GM18526 (cell line): ENCODE measurements around the gene TRIM47.

ENCODE experiments used
- POLR2A ChIP-seq: IDR thresholded peaks from 3 replicates; pipeline ENCODE4 v1.6.1; 2011; ENCODE audit not compliant: insufficient read length; ENCODE audit errors: extremely low read depth

The TRIM47 gene

DNA sequence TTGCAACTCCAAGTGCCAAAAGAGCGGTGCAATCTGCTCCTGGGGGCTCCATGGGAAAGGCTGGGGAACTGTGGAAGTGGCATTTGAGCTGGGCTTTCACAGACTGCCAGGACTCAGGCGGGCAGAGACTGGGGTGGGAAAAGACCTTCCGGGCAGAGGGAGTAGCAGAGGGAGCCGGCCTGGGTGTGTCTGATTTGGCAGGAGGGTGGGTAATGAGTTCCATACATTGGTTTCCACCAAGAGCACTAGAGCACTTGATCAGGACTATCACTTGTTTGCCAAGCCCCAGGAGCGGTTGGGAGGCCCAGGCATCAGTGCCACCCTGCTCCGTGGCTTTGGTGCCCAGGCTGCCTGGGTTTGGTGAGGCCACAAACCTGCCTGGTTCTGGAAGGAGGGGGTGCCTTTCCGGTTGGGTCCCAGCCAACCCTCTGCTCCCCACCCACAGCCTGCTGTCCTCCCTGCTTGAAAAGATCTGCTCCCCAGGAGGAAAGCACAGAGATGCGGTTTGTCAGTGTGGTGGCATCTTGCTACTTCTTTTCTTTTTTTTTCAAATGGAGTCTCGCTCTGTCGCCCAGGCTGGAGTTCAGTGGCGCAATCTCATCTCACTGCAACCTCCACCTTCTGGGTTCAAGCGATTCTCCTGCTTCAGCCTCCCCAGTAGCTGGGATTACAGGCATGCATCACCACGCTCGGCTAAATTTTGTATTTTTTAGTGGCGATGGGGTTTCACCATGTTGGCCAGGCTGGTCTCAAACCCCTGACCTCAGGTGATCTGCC, 3.5 kb upstream of the TRIM47 start:
- TF ChIP-seq POLR2A: no peak

DNA sequence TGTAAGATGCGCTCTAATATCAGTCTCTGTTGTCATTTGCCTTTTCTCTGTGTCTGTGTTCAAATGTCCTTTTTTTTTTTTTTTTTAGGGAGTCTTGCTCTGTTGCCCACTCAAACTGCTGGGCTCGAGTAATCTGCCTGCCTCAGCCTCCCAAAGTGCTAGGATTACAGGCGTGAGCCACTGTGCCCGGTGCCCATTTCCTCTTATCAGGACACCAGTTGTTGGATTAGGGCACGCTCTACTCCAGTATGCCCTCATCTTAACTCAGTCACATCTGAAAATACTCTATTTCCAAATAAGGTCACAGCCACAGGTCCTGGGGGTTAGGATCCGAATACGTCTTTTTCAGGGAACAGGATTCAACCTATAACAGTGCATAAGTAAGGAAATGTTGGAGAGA, 1.9 kb upstream of the TRIM47 start:
- TF ChIP-seq POLR2A: no peak

DNA sequence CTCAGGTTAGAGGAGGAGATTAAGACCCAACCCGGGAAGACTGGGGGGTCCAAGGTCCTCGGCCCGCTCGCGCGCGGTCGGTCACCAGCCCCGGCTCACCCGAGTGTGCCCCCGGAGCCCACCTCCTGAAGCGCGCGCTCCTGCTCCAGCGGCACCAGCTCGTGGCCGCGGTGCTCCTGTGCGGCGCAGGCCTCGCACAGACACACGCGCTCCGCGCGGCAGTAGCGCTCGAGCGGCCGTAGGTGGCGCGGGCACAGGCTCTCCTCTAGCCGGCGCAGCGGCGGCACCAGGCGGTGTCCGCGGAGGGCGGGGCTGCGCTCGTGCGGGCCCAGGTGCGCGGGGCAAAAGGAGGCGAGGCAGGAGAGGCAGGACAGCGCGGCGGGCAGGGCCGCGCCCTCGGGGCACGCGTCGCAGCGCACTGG, 618 bp downstream of the TRIM47 start:
- peak; percentile 14 for TF ChIP-seq POLR2A

DNA sequence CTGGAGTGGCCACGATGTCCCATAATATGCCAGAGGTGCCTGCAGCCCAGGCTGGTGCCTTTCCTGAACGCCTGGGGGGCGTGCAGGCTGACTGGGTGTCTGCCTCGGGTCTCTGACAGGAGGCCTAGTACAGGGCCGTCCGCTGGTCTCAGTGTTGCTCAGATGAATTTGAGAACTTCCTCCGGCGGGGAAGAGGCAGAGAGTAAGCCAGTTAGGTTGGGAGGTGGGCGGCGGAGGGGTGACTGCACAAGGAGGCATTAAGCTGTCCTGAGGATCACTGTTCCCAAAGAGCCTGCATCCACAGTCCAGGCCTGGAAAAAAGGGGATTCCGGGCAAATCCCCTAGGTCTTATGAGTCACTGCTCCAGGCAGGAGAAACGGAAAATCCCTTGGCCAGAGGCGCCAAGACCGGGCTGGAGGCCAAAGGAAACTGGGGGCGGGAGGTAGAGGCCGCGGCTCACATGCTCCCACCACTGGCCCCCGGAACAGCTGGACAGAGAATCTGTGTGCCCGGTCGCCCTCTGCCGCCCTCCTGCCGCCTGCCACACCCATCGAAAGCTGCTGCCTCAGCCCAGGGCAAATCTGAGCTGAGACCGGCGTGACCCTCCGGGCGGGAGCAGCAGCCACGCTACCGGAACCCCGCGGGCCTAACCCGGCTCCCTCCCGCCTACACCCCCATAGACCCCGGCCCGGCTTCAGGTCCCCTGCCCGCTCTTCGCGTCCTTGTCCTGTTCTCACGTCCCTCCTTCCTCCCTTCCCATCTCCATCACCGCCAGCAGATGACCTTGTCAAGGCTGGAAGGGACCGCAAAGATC, 1.2 kb downstream of the TRIM47 start:
- no peak for TF ChIP-seq POLR2A

DNA sequence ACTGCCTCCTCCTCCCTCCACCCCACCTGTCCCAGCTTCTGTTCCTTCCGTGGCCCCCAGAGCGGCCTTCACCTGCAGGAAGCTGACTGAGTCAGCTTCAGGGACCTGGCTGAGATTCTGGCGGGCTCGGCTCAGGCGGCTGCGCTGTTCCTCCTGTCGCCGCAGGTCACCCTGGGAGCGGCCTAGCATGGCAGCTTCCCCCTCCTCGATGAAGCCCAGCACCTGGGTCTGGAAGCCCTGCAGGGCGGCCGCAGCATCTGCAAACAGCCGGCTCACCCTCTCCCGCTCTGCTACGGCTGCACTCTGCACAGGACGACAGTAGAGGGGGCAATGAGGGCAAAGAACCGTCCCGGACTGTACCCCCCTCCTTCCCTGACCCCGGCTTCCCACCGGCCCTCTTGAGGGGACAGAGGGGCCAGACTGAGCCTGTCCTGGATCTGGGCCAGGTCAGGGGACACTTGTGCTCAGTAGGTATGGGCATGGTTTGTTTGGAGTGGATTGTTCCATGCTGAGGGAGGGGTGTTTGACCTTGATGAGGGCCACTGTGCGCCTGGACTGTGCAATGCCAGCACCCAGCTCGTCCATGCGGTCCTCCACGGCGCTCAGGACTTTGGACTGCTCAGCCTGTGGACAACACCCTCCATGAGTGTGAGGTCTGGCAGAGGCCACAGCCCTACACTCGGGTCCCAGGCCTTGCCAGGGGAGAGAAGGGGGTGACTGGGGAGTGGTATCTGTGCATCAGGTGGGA, 2.0 kb downstream of the TRIM47 start:
- peak; percentile 23 for TF ChIP-seq POLR2A

DNA sequence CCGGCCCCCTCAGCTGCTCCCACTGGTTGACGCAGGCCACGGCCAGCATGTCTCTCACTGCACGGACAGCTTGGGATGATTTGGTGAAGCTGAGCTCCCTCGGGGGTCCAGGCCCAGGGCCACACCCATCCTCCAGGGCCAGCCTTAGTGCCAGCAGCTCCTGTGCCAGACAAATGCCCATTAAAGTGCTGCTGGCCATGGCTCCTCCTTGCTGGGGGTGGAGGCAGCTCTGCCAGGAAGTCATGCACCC, 2.5 kb downstream of the TRIM47 start:
- TF ChIP-seq POLR2A: no peak

DNA sequence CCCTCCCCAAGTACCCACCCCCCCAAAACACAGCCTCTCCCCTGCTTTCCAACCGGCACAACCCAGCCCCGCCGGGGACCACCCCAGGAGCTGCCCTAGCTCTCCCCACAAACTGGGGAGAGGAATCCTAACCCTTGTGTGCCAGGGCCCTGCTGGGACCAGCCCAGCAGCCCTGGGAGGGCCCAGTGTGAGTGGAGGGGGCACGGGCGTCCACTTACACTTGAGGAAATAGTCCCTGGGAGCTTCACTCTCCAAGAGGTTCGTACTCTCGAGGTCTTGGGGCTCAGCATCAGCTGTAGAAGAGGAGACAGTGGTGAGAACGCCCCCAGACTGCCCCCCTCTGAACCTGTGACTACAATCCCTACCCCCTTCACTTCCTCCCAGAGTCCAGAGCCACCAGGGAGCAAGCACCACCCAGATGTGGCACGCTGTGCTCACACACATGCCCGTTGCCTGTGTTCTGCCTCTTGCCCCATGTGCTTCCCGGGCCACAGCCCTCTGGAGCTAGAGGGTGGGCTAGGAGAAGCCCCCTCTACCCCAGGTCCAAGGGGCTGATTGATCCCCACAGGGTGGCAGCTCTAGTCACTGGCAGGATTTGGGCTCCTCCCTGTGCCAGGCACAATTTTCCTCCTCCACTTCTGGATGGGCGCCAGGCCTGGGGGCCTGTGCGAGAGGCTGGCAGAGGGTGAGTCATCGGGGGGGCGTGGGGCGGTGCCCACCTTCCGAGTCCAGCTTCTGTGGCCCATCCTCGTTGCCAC, 3.0 kb downstream of the TRIM47 start:
- TF ChIP-seq POLR2A: no peak

DNA sequence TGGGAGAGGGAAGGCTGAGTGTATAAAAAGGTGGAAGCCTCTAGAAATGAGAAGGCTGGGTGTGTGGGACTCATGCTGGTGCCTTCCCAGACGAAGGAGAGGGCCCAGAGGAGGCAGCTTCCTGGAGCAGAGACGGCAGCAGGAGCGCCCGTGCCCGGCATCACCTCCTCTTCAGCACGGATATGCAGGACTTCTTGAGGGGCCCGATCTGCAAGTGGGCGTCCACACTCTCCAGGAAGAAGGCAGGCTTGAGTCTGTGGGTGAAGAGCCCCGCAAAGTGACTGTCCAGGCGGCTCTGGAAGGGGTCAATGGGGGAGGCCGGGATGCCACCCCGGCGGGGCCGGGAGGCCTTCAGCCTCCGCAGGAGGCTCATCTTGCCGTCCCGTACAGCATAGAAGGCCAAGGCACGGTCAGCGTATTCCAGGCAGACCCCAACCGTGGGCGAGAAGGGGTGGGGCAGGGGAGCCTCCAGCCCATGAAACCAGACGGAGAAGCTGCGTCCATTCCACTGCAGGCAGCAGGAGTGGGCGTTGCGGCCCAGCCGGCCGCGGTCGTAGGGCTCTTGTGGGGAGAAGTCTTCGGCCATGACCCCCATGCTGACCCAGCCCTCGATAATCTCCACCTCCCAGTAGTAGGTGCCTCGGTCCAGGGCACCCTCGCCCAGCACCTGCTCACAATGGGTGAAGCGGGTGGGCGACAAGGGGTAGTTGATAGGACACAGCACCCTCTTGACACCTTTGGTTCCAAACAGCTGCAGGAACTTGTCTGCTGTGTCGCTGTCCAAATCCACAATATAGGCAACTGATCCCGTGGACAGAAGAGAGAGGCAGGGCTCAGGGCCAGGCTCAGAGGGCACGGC, 3.8 kb downstream of the TRIM47 start:
- no peak for TF ChIP-seq POLR2A

DNA sequence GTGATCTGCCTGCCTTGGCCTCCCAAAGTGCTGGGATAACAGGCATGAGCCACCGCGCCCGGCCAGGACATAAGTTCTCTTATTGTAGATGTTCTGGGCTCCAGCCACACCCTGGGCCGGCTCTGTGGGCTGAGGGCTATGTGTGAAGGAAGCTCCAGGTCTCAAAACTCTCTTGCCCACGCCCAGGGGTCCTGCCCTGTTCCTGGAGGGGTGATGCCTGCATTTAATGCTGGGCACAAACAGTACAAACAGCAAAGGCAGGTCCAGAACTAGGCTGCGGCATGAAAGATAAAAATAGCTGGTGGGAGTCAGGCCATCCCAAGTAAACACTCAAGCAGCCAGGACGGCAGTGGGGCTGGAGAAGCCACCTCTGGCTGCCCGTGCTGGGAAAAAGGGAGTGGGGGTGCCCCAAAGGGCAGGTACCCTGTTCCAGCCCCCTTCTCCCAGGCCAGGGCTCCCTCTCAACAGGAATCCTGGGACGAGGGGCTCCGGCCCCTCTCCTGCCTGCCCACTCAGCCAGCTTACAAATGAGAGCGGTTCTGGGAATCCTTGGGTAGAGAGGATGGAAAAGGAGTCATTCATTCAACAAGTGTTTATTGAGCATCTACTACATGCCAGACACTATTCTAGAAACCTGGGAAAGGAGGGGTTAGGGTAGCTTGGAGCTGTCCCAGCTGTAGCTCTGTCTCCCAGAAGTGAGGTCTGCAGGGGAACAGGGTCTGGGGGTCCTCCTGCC, 4.6 kb downstream of the TRIM47 start:
- no peak for TF ChIP-seq POLR2A

DNA sequence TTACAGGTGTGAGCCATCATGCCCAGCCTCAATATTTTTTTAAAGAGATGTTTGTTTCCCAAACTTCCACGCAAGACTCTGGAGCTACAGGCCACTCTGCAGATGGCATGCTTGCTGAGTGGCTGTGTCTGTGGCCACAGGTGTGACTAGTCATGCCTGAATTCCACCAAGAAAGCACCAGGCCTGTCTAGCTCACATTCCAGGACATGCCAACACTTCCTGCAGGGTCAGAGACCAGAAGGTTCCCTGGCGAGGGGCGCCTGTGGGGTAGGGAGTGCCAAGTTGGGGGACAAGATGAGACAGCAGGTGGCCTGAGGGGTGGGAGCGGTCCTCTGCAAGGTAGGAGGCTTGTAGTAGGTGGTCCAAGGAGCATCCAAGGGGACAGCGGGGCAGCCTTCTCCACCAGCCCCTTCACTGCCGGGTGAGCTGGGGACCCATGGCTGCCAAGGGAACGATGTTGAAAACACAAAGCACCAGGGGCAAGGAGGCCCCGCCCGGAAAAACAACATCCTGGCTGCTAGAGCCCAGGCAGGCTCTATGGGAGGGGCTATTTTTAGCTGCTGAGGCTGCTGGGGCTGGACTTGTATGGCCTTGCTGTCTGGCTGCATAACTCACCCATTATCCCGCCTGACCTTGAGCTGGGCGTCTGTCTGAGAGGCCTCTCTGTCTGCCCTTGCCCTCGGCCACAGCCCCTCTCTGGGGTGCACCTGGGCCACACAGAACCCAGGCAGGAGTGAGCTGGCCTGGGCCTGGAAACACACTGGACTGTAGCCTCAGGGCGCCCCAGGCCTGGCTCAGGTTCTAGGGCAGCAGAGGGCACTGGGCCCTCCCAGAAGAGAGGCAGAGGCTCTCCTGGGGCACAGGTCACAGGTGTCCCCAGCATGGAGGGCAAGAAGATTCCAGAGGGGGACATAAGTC, 5.7 kb downstream of the TRIM47 start:
- TF ChIP-seq POLR2A: no peak

DNA sequence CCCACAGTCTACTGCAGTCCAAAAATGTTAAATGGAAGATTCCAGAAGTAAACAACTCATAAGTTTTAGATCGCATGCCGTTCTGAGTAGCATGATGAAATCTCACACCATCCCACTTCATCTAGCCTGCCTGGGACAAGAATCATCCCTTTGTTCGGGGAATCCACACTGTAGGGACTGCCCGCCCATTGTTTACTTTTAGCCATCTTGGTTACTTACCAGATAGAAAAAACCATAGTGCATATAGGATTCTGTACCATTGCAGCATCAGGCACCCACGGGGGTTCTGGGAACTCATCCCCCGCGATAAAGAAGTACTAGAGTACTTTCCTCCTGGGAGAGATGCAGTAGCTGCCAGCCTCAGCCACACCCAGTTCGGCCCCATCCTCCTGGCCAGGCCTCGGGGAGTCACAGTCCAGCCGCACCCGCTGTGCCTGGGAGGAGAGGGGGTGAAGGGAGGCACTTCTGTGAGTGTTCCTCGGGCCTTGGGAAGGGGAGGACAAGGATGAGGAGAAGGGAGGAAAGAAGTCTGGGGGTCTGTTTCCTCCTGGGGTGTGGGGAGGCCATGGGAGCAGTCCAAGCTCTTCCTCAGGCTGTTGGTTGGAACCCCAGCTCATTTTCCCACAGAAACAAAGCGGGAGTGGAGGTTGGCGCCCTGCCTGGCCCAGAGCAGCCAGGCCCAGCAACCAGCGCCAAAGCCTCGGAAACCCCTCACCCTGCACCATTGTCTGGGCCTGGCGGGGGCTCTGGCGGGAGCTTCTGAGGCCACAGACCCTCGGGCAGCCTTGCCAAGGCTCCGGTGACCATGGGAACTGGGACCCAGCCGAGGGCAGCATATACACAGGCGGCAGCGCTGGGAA, 8.9 kb downstream of the TRIM47 start:
- TF ChIP-seq POLR2A: no peak

DNA sequence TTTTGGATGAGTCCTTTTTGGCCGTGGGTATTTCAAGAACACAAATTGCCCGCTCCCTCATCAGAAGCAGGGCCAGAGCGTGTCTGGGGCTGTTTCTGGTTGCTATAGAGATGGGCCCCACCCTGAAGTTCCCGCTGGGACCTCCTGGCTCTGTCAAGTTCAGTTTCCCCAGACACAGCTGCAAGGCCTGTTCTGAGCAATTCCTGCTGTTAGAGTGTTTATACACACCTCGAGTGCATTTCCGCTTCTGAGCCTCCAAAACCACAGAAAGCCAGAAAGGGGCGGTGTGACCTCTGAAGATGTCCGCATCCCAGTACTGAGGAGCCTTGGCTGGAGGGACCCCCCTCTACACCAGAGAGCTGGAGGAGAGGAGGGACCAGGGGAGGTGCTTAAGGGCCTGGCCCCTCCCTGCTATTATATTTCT, 13.9 kb downstream of the TRIM47 start:
- TF ChIP-seq POLR2A: no peak
